CD4-positive, alpha-beta T cell treated with Interferon alpha-2 for 1 hour (primary cell): ENCODE measurements around the gene UAP1L1.

ENCODE experiments used
- DNase-seq, 2 donors: peaks; one replicate each; pipeline ENCODE4 v3.0.0-alpha.2; 2020 to 2022

Gene UAP1L1

GRCh38 chr9:137042751-137043727 is 34.3 kb upstream of the UAP1L1 start:
- no peak for DNase-seq

- DNase-seq: no peak
These were observed 33.3 kb upstream of the UAP1L1 start for GRCh38 chr9:137044037-137044436.

GRCh38 chr9:137044502-137045177 is 32.7 kb upstream of the UAP1L1 start:
- DNase-seq: no peak

- DNase-seq: peak in 1 of 2 donors; percentile 35
These were observed 31.8 kb upstream of the UAP1L1 start for GRCh38 chr9:137045294-137046087.

- DNase-seq: peak; percentile 78 to 86
These were observed 31.1 kb upstream of the UAP1L1 start, which contains the start of gene NPDC1 for GRCh38 chr9:137046088-137046787. Gene NPDC1, minus strand, starts transcription at chr9:137046177. Its CDS starts 188 bp downstream, at chr9:137045989.

GRCh38 chr9:137048655-137049543 is 28.4 kb upstream of the UAP1L1 start:
- DNase-seq: no peak

- peak; percentile 34 to 66 for DNase-seq
These were observed 27.5 kb upstream of the UAP1L1 start for GRCh38 chr9:137049544-137050449.

GRCh38 chr9:137050570-137050969 is 26.7 kb upstream of the UAP1L1 start:
- no peak for DNase-seq

- no peak for DNase-seq
These were observed 26.1 kb upstream of the UAP1L1 start for GRCh38 chr9:137051145-137051724.

- DNase-seq: no peak
These were observed 25.0 kb upstream of the UAP1L1 start for GRCh38 chr9:137052293-137052692.

GRCh38 chr9:137052998-137053943 is 24.0 kb upstream of the UAP1L1 start:
- DNase-seq: no peak

- peak in 1 of 2 donors; percentile 60 for DNase-seq
These were observed 23.1 kb upstream of the UAP1L1 start, which contains the start of gene ENTPD2 for GRCh38 chr9:137053944-137054931. Gene ENTPD2, minus strand, starts transcription at chr9:137054061. Its CDS starts 64 bp downstream, at chr9:137053997.

- DNase-seq: no peak
These were observed 22.4 kb upstream of the UAP1L1 start for GRCh38 chr9:137054932-137055384.

GRCh38 chr9:137055385-137056364 is 21.6 kb upstream of the UAP1L1 start:
- no peak for DNase-seq

GRCh38 chr9:137056739-137057415 is 20.4 kb upstream of the UAP1L1 start:
- no peak for DNase-seq
